GM12878 (cell line): ENCODE measurements around the gene KCNE2. TPM values are rescaled to one million over a fixed set of nuclear protein-coding genes. Genes with fewer than 3 reads are reported as not detected.

Source experiments
- ATAC-seq: fragments of 200-7000 bp; cut with Tn5 transposase; 3 replicates; pipeline ENCODE4 v1.9.1; 2020; ENCODE audit warnings: mild to moderate bottlenecking, moderate library complexity
- BruUV-seq: library from RNA; stranded (reverse); fragments of 400-500 nt; replicated peaks from 2 replicates; lab custom pipeline; 2021; lab: Mats Ljungman, UMichigan
- CTCF ChIA-PET: fragments of 300-600 bp; sonication (Branson Sonifier 250); formaldehyde crosslinking; extraction: SDS; loops from one replicate; lab custom pipeline; 2021; ENCODE audit warnings: inconsistent platforms; lab: Yijun Ruan, JAX
- POLR2A ChIA-PET: fragments of 350-600 bp; formaldehyde crosslinking; extraction: SDS; loops from one replicate; lab custom pipeline; 2021; ENCODE audit warnings: inconsistent platforms; lab: Charles Lee
- RAD21 ChIA-PET: fragments of 300-600 bp; sonication (Branson Sonifier 250); formaldehyde crosslinking; loops from one replicate; lab custom pipeline; 2023; ENCODE audit warnings: antibody characterized with exemption; ENCODE audit not compliant: unreplicated experiment; lab: Charles Lee
- SMC1A ChIA-PET: fragments of 300-600 bp; sonication (Branson Sonifier 250); formaldehyde crosslinking; loops from one replicate; lab custom pipeline; 2023; ENCODE audit not compliant: unreplicated experiment, uncharacterized antibody; lab: Charles Lee
- DNase-seq: peaks from one replicate; pipeline ENCODE4 v3.0.0-alpha.2; 2011; ENCODE audit warnings: low read depth, low spot score
- FAIRE-seq: peaks from 3 replicates; lab custom pipeline; 2011; peaks lifted over from hg19 to GRCh38; lab: Jason Lieb, UNC
- H2AFZ ChIP-seq: 2 replicates; pipeline ENCODE4 v1.6.0; 2011; ENCODE audit warnings: low read depth, low read length, control low read depth; ENCODE audit not compliant: control insufficient read depth
- H3K27ac ChIP-seq: 2 replicates; pipeline ENCODE4 v1.5.1; 2011; ENCODE audit warnings: control low read depth; ENCODE audit not compliant: control insufficient read depth, insufficient read depth
- H3K27me3 ChIP-seq, 2 experiments: replicated peaks in 1 of 2; 2 replicates each; pipeline versions ENCODE4 v1.6.0 to v1.6.1; 2011; ENCODE audit warnings: low read length in 1 of 2; ENCODE audit not compliant: control insufficient read depth in 2 of 2, insufficient read depth in 2 of 2
- H3K36me3 ChIP-seq, 2 experiments: 2 replicates each; pipeline ENCODE4 v1.5.1; 2011; ENCODE audit warnings: low read length in 1 of 2; ENCODE audit not compliant: control insufficient read depth in 2 of 2, insufficient read depth in 2 of 2
- H3K4me1 ChIP-seq: 2 replicates; pipeline ENCODE4 v1.6.1; 2011; ENCODE audit warnings: mild to moderate bottlenecking, low read length, moderate library complexity, mixed read lengths; ENCODE audit not compliant: control insufficient read depth, insufficient read depth
- H3K4me2 ChIP-seq: 2 replicates; pipeline ENCODE4 v1.6.0; 2011; ENCODE audit warnings: control low read depth; ENCODE audit not compliant: control insufficient read depth, insufficient read depth
- H3K4me3 ChIP-seq: fragments of 200-600 bp; sonication (generic); 2 replicates; pipeline ENCODE4 v1.5.1; 2016
- H3K79me2 ChIP-seq: 2 replicates; pipeline ENCODE4 v1.6.0; 2011; ENCODE audit warnings: low read length; ENCODE audit not compliant: control insufficient read depth, insufficient read depth
- H3K9ac ChIP-seq: 2 replicates; pipeline ENCODE4 v1.8.0; 2011; ENCODE audit warnings: low read length, control low read depth, mixed read lengths; ENCODE audit not compliant: control insufficient read depth, insufficient read depth
- H3K9me3 ChIP-seq: replicated peaks from 3 replicates; pipeline ENCODE4 v1.5.1; 2011; ENCODE audit warnings: mild to moderate bottlenecking, low read length; ENCODE audit not compliant: control insufficient read depth, insufficient read depth
- H4K20me1 ChIP-seq: 2 replicates; pipeline ENCODE4 v1.6.0; 2011; ENCODE audit not compliant: control insufficient read depth, insufficient read depth
- BACH1 ChIP-seq: fragments of 450-650 bp; IDR thresholded peaks from 2 replicates; pipeline ENCODE4 v1.6.1; 2017; ENCODE audit warnings: mild to moderate bottlenecking, borderline replicate concordance
- CREB1 ChIP-seq: IDR thresholded peaks from 2 replicates; pipeline ENCODE4 v1.6.1; 2012; ENCODE audit warnings: low read depth, mild to moderate bottlenecking, inconsistent platforms
- IRF3 ChIP-seq: fragments of 450-650 bp; IDR thresholded peaks from 2 replicates; pipeline ENCODE4 v1.6.1; 2014; ENCODE audit warnings: mild to moderate bottlenecking
- SIN3A ChIP-seq: IDR thresholded peaks from 2 replicates; pipeline ENCODE4 v1.6.1; 2012; ENCODE audit warnings: low read depth, low read length, improper control_type of control experiment
- TAF1 ChIP-seq: IDR thresholded peaks from 2 replicates; pipeline ENCODE4 v1.6.1; 2011; ENCODE audit warnings: mild to moderate bottlenecking, low read depth, low read length, borderline replicate concordance
- WGBS: methylation state at CpG from one replicate; pipeline ENCODE4 v1.1.6; 2016; ENCODE audit warnings: low lambda C conversion rate; ENCODE audit not compliant: insufficient replicate concordance, insufficient coverage; ENCODE audit errors: missing lambda C conversion rate; 5-methylcytosine and 5-hydroxymethylcytosine counted together
- in situ Hi-C: fragments of 300-500 bp; cut with MboI; formaldehyde crosslinking; loops from 9 replicates; pipeline ENCODE4 v1.14.3; 2018; ENCODE audit warnings: mixed read lengths
- intact Hi-C: fragments of 100-400 bp; cut with micrococcal nuclease; formaldehyde crosslinking; loops from one replicate; pipeline ENCODE4 v1.14.2; 2022; ENCODE audit not compliant: unreplicated experiment
- polyA plus RNA-seq, 11 experiments: library from polyadenylated mRNA; depleted of rRNA in 4 of 11; unstranded in 6 of 11; stranded (reverse) in 5 of 11; fragments of >200 nt; fragmentation: Nextera tagmentation in 4 of 11; fragmentation: Illumina TruSeq in 1 of 11; extraction: Ambion mirVana in 4 of 11; extraction: Trizol in 1 of 11; gene quantifications; 1 replicate in 1 of 11; 2 replicates in 10 of 11; pipeline versions ENCODE4 v1.2.1 to v1.2.3, GENCODE V29; 2011 to 2016; ENCODE audit warnings: inconsistent platforms in 2 of 11, missing spikeins in 2 of 11, low read depth in 1 of 11
- total RNA-seq, 4 experiments: library from RNA; depleted of rRNA in 3 of 4; stranded (reverse); fragments of >200 nt in 3 of 4; fragmentation: Illumina TruSeq in 1 of 4; extraction: Trizol in 1 of 4; gene quantifications; 2 replicates each; pipeline versions ENCODE4 v1.2.1 to v1.2.3, GENCODE V29; 2013 to 2021
- TF ChIP-seq, protein P1 (sequence below): IDR thresholded peaks from 2 replicates; pipeline ENCODE4 v1.6.1; 2012; ENCODE audit warnings: mild to moderate bottlenecking, low read depth, low read length

KCNE2 gene
- total and polyA plus RNA-seq, 10 of the 15 experiments (the other 5 are each of a cell fraction or from before 2014, with no cell fraction given): not detected

DNA sequence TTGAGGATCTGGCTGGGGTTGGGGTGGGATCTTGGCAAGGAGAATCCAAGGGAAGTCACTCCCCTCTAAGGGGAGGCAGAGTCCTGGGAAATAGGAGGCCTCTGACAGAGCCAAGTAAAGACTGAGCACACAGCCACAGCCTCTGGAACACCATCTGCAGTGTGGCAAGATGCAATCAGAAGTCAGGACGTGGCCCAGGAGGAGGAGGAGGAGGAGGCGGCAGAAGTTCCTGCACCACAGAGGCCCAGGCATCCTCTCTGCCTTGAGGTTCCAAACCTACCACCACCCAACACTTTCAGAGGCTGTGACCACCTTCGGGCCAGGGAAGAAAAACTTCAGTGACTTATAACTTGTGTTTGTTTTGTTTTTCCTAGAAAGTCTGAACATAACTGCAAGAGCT, 23.7 kb upstream of the KCNE2 start:
- FAIRE-seq (no peak), DNase-seq (no peak), ATAC-seq (no peak)
- Histone ChIP-seq H3K79me2 (no peaks in the 10 kb centered on the region), H3K36me3 (no peaks in the 10 kb centered on the region), H3K4me2 (no peak overlapping the region), H4K20me1 (no peaks in the 10 kb centered on the region), H3K4me3 (no peak overlapping the region), H3K27ac (no peak overlapping the region), H3K27me3 (no peaks in the 10 kb centered on the region; a peak in 2 of 4 replicates), H3K9me3 (no peaks in the 10 kb centered on the region), H3K9ac (no peak overlapping the region), H3K4me1 (no peaks in the 10 kb centered on the region), H2AFZ (no peak overlapping the region)
- TF ChIP-seq TAF1 (no peak), BACH1 (no peak), SIN3A (no peak), CREB1 (no peak), IRF3 (no peak)
- TF ChIP-seq, protein P1, sequence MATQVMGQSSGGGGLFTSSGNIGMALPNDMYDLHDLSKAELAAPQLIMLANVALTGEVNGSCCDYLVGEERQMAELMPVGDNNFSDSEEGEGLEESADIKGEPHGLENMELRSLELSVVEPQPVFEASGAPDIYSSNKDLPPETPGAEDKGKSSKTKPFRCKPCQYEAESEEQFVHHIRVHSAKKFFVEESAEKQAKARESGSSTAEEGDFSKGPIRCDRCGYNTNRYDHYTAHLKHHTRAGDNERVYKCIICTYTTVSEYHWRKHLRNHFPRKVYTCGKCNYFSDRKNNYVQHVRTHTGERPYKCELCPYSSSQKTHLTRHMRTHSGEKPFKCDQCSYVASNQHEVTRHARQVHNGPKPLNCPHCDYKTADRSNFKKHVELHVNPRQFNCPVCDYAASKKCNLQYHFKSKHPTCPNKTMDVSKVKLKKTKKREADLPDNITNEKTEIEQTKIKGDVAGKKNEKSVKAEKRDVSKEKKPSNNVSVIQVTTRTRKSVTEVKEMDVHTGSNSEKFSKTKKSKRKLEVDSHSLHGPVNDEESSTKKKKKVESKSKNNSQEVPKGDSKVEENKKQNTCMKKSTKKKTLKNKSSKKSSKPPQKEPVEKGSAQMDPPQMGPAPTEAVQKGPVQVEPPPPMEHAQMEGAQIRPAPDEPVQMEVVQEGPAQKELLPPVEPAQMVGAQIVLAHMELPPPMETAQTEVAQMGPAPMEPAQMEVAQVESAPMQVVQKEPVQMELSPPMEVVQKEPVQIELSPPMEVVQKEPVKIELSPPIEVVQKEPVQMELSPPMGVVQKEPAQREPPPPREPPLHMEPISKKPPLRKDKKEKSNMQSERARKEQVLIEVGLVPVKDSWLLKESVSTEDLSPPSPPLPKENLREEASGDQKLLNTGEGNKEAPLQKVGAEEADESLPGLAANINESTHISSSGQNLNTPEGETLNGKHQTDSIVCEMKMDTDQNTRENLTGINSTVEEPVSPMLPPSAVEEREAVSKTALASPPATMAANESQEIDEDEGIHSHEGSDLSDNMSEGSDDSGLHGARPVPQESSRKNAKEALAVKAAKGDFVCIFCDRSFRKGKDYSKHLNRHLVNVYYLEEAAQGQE: no peak
- WGBS: 58% methylated on average over 3 of the region's 3 CpGs
- ChIA-PET POLR2A (no interaction called here), SMC1A (no interaction called here), CTCF (interaction anchor here (0.6 kb wide), 2 partner anchors 206 to 706 kb away, joined by 3 to 4 read pairs; no protein-coding TSS in a partner anchor), RAD21 (interaction anchor here (1.1 kb wide), 1 partner anchor 416 kb away, joined by 3 read pairs; no protein-coding TSS in a partner anchor)
- in situ Hi-C loops (no loop called here), intact Hi-C loops (no loop called here)
- no TSS peak for BruUV-seq
